Lung (tissue), 12 donors: ENCODE data around the gene ARHGAP20. TPM values are rescaled to one million over a fixed set of nuclear protein-coding genes. Genes with fewer than 3 reads are reported as not detected.

ENCODE experiments used
- ATAC-seq: fragments of 200-7000 bp; cut with Tn5 transposase; one replicate; pipeline ENCODE4 v1.9.1; 2020; ENCODE audit warnings: moderate number of reproducible peaks; ENCODE audit not compliant: insufficient read depth, low FRiP score
- DNase-seq, 3 donors: peaks; one replicate each; pipeline ENCODE4 v3.0.0-alpha.2; 2013 to 2017
- H3K27ac ChIP-seq, 2 donors: one replicate each; pipeline ENCODE4 v1.5.1; 2013; ENCODE audit warnings: mild to moderate bottlenecking in 2 of 2, moderate library complexity in 2 of 2, control low read depth in 1 of 2, inconsistent platforms in 1 of 2, low read depth in 1 of 2, low read length in 1 of 2
- H3K27me3 ChIP-seq, 3 donors: one replicate each; pipeline ENCODE4 v1.5.1; 2013; ENCODE audit warnings: low read length in 2 of 3; ENCODE audit not compliant: control insufficient read depth in 3 of 3, insufficient read depth in 3 of 3
- H3K36me3 ChIP-seq, 4 donors: one replicate each; pipeline ENCODE4 v1.5.1; 2013; ENCODE audit warnings: low read length in 4 of 4, mild to moderate bottlenecking in 1 of 4, moderate library complexity in 1 of 4; ENCODE audit not compliant: control insufficient read depth in 4 of 4, insufficient read depth in 4 of 4
- H3K4me1 ChIP-seq, 5 donors: one replicate each; pipeline ENCODE4 v1.5.1; 2013; ENCODE audit warnings: low read length in 5 of 5, mild to moderate bottlenecking in 2 of 5, moderate library complexity in 1 of 5; ENCODE audit not compliant: control insufficient read depth in 5 of 5, insufficient read depth in 5 of 5
- H3K4me3 ChIP-seq: one replicate; pipeline ENCODE4 v1.5.1; 2013; ENCODE audit warnings: mild to moderate bottlenecking, control low read depth, moderate library complexity
- H3K9ac ChIP-seq, 2 donors: one replicate each; pipeline ENCODE4 v1.5.1; 2013; ENCODE audit warnings: low read length in 2 of 2, control low read depth in 1 of 2; ENCODE audit not compliant: insufficient read depth in 1 of 2
- H3K9me3 ChIP-seq, 4 donors: one replicate each; pipeline ENCODE4 v1.5.1; 2013; ENCODE audit warnings: low read length in 3 of 4, mild to moderate bottlenecking in 1 of 4, moderate library complexity in 1 of 4; ENCODE audit not compliant: control insufficient read depth in 4 of 4, insufficient read depth in 3 of 4
- CTCF ChIP-seq: IDR thresholded peaks from 2 replicates; pipeline ENCODE4 v1.5.1; 2012; ENCODE audit warnings: mild to moderate bottlenecking; ENCODE audit errors: control extremely low read depth, extremely low read depth
- WGBS, 2 donors: extraction: QIAGEN DNeasy Blood & Tissue Kit; methylation state at CpG; one replicate each; pipeline ENCODE4 v1.1.7; 2013; 5-methylcytosine and 5-hydroxymethylcytosine counted together
- polyA plus RNA-seq, 2 donors: library from polyadenylated mRNA; stranded (reverse); fragments of 200-250 nt; gene quantifications; one replicate each; pipeline ENCODE4 v1.2.1, GENCODE V29; 2013
- total RNA-seq, 2 donors: library from RNA; depleted of rRNA in 1 of 2; stranded (reverse); fragments of >200 nt in 1 of 2; gene quantifications; one replicate each; pipeline ENCODE4 v1.2.1, GENCODE V29; 2014 to 2021
- donor health status: control.
- donor health status: control.
- donor health status: Bipolar disorder and iron deficiency.
- donor health status: healthy.
- donor health status: DM: yes; HTN: yes; CAD: no.

ARHGAP20 gene
- total and polyA plus RNA-seq, 4 donors = 0.67 to 20.9 (median 3.0) TPM

DNA sequence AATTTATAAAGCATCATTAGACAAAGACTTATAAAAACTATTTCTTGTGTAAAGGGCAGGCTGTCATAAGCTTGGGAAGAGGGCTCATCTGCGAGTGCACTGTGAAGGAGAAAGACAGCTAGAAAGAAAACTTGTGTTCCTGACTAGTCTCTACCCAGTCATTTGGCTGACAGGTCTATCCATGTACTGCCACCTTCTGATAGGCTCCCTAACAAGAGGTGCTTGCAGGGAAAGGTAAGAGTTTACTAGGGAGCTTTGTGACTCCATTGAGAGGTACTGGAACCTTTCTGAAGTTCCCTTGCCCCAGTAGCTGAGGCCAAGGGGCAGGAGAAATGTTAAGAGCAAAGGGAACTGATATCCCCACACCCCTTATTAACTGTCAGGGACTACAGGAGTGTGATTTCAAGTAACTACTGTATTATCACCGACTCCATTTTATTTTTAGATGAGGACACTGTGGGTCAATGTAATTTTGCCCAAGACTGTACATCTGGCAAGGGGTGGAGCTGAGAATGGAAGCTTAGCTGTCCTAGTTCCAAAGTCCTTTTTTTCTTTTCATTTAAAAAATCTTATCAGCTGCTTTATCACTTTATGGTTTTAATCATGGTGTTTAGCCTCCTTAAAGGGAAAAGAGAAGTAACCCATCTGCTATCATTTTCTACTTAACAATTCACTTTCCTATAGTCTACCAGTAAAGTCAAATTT, 129.4 kb downstream of the ARHGAP20 start:
- H3K9ac ChIP-seq = no peak overlapping the region
- no peak for TF ChIP-seq CTCF
- WGBS, 2 donors = 78 to 79% methylated on average over 2 of the region's 2 CpGs
- DNase-seq (no peak), ATAC-seq (no peak)
- H3K27ac ChIP-seq = no peak overlapping the region
- H3K4me3 ChIP-seq = no peak overlapping the region
- H3K4me1 ChIP-seq = no peaks in the 10 kb centered on the region
- H3K36me3 ChIP-seq = peaks cover 0 to 67% (median 33%) of the 10 kb centered on the region in 4 donors
- no peaks in the 10 kb centered on the region for H3K9me3 ChIP-seq
- no peaks in the 10 kb centered on the region for H3K27me3 ChIP-seq

DNA sequence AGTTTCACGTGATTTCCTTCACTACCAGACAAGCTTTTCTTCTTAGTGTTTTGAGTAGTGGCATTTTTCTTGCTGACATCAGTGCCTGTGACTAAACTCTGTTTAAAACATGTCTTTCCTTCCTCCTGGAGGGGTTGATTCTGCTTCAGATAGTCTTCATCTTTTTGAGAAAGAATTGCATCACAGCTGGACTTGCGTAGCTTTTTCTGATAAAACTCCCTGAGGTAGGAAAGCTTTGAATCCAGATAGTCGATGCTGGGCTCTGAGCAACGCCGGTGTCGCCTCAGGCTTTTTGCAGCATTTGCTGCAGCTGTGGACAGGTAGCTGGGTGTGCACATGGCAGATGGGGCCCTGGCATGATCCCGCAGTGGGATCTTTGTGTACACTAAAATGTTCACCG, 131.7 kb downstream of the ARHGAP20 start:
- no peak overlapping the region for H3K27ac ChIP-seq
- 95 to 96% methylated on average over 8 of the region's 8 CpGs for WGBS, 2 donors
- H3K9ac ChIP-seq = no peak overlapping the region
- H3K36me3 ChIP-seq = peaks cover 0 to 61% (median 26%) of the 10 kb centered on the region in 4 donors
- H3K4me3 ChIP-seq = no peak overlapping the region
- no peak for TF ChIP-seq CTCF
- ATAC-seq (no peak), DNase-seq (no peak)
- H3K27me3 ChIP-seq = no peaks in the 10 kb centered on the region
- H3K4me1 ChIP-seq = no peaks in the 10 kb centered on the region
- no peaks in the 10 kb centered on the region for H3K9me3 ChIP-seq

GRCh38 chr11:110573411-110573810, 138.8 kb downstream of the ARHGAP20 start:
- DNase-seq = no peak
- ATAC-seq = no peak
- Histone ChIP-seq H3K27me3 (no peaks in the 10 kb centered on the region), H3K9me3 (peaks cover 0 to 3% (median 0%) of the 10 kb centered on the region in 4 donors), H3K9ac (no peak overlapping the region), H3K36me3 (peaks cover 0 to 17% (median 5%) of the 10 kb centered on the region in 4 donors), H3K4me1 (no peaks in the 10 kb centered on the region), H3K4me3 (no peak overlapping the region), H3K27ac (no peak overlapping the region)
- 83 to 91% methylated on average over 5 of the region's 5 CpGs for WGBS, 2 donors
- no peak for TF ChIP-seq CTCF
